ENCODE measurements around the gene UBTD1.

GRCh38 chr10:97611473-97611872 lies 112.7 kb downstream of the UBTD1 start:
- TF ChIP-seq CTCF (IDR thresholded peaks at IDR 0.05), result no peak
- no peak for TF ChIP-seq POLR2A (IDR thresholded peaks at IDR 0.05)

Data from Peyer's patch (tissue), 4 donors.